EH (cell line): ENCODE results near the gene C1D.
"Not testable (repeated sequence)": the region's sequence is repeated elsewhere in the genome, so short reads cannot be mapped to it uniquely, and the experiment has no call there.

Experiments used
- DNase-seq: peaks from one replicate; pipeline ENCODE4 v3.0.0-alpha.2; 2015; ENCODE audit warnings: low read depth

The C1D gene

GRCh38 chr2:68062680-68063387, at the start of gene C1D:
TSS of gene C1D (minus strand) at chr2:68063004. CDS start at chr2:68047310, 15,694 bp downstream.
- DNase-seq: peak; percentile 90

GRCh38 chr2:68110102-68110501, 47.3 kb upstream of the C1D start:
- DNase-seq: peak; percentile 5

GRCh38 chr2:68108120-68108519, 45.3 kb upstream of the C1D start:
- DNase-seq: no peak

GRCh38 chr2:68107475-68107874, 44.7 kb upstream of the C1D start:
- no peak for DNase-seq

- no peak for DNase-seq
Measured at GRCh38 chr2:68104111-68104835, 41.5 kb upstream of the C1D start.

GRCh38 chr2:68103709-68104055, 40.9 kb upstream of the C1D start:
- DNase-seq: peak; percentile 48

- DNase-seq: peak; percentile 35
Measured at GRCh38 chr2:68103030-68103708, 40.4 kb upstream of the C1D start.

GRCh38 chr2:68100189-68100588, 37.4 kb upstream of the C1D start:
- DNase-seq: no peak

GRCh38 chr2:68099260-68099659, 36.5 kb upstream of the C1D start:
- DNase-seq: no peak

- DNase-seq: no peak
Measured at GRCh38 chr2:68098291-68098797, 35.5 kb upstream of the C1D start.

- DNase-seq: no peak
Measured at GRCh38 chr2:68094111-68094510, 31.3 kb upstream of the C1D start.

GRCh38 chr2:68093634-68094033, 30.8 kb upstream of the C1D start:
- DNase-seq: no peak

- peak; percentile 6 for DNase-seq
Measured at GRCh38 chr2:68091439-68092034, 28.7 kb upstream of the C1D start.

GRCh38 chr2:68089961-68090360, 27.2 kb upstream of the C1D start:
- DNase-seq: no peak

GRCh38 chr2:68088940-68089339, 26.1 kb upstream of the C1D start:
- DNase-seq: peak; percentile 14

- no peak for DNase-seq
Measured at GRCh38 chr2:68086166-68086565, 23.4 kb upstream of the C1D start.

GRCh38 chr2:68083346-68083745, 20.5 kb upstream of the C1D start:
- DNase-seq: no peak

- no peak for DNase-seq
Measured at GRCh38 chr2:68074050-68074449, 11.2 kb upstream of the C1D start.

GRCh38 chr2:68063797-68064646, 1.2 kb upstream of the C1D start:
- not testable (repeated sequence) for DNase-seq

- DNase-seq: no peak
Measured at GRCh38 chr2:68060652-68061051, 2.2 kb downstream of the C1D start.

- peak; percentile 85 for DNase-seq
Measured at GRCh38 chr2:68059784-68060525, 2.8 kb downstream of the C1D start.
